Dedifferentiated amniotic fluid mesenchymal stem cell (primary cell): ENCODE data around the gene ACOX1.
A peak's percentile ranks its signal among the peaks of the same experiment; 100 is the strongest.

Experiments used
- DNase-seq: peaks from one replicate; pipeline ENCODE4 v3.0.0-alpha.2; 2016; ENCODE audit errors: extremely low spot score

ACOX1 gene

DNA sequence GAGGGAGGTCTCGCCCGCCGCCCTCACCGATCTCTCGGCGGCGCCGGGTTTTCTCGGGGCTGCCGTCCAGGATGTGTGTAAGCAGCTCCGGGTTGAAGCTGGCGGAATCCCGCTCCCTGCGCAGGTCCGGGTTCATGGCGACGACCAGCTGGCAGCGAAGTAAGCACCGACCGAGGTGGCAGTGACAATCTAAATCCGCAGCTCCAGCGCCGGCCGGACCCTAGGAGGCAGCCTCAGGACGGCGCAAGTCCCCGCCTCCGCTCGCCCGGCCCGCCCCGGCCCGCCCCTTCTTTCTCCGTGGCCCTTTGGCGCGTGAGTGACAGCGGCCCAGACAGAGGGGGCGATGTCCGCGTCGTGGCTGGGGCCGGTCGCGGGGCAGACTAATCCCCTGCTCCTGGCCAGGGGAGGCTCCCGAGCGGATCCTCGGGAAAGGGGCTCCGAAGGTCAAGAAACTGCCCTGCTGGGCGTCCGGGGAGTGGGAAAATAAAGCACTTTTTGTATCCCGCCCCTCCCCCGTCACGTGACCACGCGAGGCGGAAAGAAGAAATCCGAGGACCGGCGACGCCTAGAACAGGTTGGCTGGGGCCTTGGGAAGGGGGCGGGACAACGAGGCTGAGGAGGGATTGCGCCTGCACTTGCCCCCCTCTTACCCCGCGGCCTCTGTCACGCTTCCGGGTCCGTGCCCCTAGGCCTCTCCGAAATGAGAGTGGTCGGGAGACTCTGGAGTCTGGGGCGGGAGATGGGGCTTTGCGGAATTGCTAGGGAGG lies at the start of gene ACOX1, which contains the start of gene TEN1:
Gene ACOX1, minus strand, starts transcription at position 229 of the 767 bp plus-strand sequence. Its CDS starts 93 bp downstream, at position 136.
Gene TEN1, plus strand, starts transcription at position 303 of the 767 bp plus-strand sequence. CDS start 6,953 bp downstream, outside the sequence.
- DNase-seq, result peak; percentile 92

- DNase-seq, result no peak
Measured at GRCh38 chr17:76027159-76027839, 48.3 kb upstream of the ACOX1 start, which contains the start of gene EVPL. Gene EVPL (minus strand): TSS chr17:76027306. CDS start chr17:76027198, 108 bp downstream.

- DNase-seq, result no peak
Measured at GRCh38 chr17:76026714-76027158, 47.8 kb upstream of the ACOX1 start.

GRCh38 chr17:76025294-76025693 lies 46.3 kb upstream of the ACOX1 start:
- no peak for DNase-seq

GRCh38 chr17:76024353-76024752 lies 45.4 kb upstream of the ACOX1 start:
- DNase-seq, result no peak

DNA sequence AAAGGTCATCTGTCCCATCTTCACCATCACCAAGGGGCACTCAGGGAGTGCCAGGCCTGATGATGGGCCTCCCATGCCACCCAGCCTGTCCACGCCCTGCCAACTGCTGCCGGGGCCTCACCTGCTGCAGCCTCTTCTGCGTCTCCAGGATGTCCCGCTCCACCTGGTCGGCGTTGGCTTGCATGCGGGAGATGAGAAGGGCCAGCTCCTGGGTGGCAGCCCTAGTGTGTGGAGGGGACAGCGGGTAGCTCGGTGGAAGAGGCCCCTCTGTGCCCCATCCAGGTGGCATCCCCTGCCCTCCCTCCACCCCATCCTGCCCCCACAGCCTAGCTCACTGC lies 44.9 kb upstream of the ACOX1 start:
- DNase-seq, result no peak

DNA sequence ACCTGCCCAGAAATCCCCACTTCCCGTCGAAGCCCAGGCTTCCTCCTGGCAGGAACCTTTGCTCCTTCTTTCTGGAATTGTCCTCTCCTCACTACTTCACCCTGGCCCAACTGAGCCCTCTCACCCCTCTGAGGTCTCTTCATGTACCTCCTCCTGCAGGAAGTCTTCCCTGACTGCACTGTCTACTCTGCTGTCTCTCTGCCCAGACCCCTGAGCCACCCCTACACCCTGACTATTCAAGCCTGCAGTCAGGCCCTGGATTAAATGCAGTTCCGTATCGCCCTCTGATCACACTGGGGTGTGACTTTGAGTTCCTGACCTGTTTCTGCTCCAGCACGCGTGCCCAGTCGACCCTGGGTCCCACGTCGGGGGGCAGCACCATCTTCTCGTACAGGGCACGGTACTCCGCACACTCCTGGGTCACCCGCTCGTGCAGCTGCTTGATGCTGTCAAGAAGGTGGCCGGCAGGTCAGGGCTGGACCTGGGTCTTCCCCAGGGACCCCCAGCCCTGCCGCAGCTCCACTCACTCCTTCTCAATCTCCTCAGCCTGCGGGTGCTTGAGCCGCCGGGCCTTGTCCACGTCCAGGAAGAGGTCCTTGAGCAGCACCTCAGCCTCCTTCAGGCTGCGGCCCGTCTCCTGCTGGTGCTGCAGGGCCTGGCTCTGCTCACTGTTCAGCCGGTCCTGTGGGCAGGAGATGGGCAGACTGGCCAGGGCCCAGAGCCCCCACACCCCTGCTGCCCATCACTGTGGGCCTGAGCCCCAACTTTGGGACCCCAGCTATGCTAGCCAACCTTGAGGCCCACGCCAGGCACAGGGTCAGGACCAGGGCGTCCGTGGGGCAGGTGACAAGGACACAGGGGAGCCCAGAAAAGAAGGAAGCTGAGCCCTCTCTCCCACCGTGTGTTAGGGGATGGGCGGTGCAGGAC lies 44.3 kb upstream of the ACOX1 start:
- DNase-seq, result no peak

DNA sequence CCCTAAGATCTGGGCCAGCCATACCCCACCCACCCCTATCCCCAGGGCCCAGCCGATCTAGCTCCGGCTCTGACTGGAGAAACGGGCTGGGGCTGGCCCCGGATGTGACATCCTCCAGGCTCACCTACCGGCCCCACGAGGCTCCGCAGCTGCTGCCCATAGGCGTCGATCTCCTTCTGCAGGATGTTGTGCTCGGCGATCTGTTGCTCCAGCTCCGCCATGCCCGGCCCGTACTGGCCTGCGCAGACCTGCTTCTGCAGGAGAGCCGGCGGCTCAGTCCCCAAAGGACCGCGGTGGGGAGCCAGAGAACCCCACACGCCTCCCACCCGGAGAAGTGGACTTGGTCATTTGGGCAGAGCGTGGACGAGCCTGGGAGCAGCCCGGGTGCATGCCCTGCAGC lies 43.3 kb upstream of the ACOX1 start:
- no peak for DNase-seq

DNA sequence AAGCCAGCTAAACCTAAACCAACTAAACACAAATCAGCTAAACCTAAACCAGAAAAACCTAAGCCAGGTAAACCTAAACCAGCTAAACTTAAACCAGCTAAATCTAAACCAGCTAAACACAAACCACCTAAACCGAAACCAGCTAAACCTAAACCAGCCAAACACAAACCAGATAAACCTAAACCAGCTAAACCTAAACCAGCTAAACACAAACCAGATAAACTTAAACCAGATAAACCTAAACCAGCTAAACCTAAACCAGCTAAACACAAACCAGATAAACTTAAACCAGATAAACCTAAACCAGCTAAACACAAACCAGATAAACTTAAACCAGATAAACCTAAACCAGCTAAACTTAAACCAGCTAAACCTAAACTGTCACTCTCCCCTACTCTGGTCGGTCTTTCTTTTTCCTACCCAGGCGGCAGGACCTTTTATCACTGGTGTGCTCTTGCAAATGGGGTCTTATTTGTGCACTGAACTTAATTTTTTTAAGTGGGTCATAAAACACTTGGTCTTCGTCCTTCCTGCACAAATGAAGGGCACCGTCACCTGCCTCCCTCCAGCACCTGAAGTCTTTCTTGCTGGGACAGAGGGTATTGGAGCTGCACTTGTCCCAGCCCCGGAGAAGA lies 41.0 kb upstream of the ACOX1 start:
- DNase-seq, result no peak

GRCh38 chr17:76018801-76019200 lies 39.8 kb upstream of the ACOX1 start:
- no peak for DNase-seq

DNA sequence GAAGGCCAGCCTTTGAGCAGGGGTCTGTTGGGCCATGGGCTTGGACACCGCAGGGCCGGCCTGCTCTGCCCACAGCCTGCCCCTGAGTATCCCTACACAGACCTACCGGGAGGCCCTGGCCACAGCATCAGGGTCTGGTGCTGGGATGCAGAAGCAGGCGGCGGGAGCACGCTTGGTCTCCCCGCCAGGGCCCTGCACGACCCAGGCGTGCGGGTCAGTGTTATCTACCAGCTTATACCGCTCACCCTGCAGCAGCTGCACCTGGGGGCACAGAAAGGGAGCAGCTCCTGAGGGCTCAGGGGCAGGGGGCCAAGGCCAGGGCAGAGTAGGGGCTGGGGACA lies 39.3 kb upstream of the ACOX1 start:
- DNase-seq, result no peak

- DNase-seq, result no peak
Measured at GRCh38 chr17:76017481-76018339, 38.7 kb upstream of the ACOX1 start.

- no peak for DNase-seq
Measured at GRCh38 chr17:76014925-76015261, 35.9 kb upstream of the ACOX1 start.

GRCh38 chr17:76014100-76014924 lies 35.3 kb upstream of the ACOX1 start:
- DNase-seq, result peak; percentile 47

GRCh38 chr17:76013377-76013932 lies 34.5 kb upstream of the ACOX1 start:
- no peak for DNase-seq

- DNase-seq, result no peak
Measured at GRCh38 chr17:76011951-76012350, 33.0 kb upstream of the ACOX1 start.

DNA sequence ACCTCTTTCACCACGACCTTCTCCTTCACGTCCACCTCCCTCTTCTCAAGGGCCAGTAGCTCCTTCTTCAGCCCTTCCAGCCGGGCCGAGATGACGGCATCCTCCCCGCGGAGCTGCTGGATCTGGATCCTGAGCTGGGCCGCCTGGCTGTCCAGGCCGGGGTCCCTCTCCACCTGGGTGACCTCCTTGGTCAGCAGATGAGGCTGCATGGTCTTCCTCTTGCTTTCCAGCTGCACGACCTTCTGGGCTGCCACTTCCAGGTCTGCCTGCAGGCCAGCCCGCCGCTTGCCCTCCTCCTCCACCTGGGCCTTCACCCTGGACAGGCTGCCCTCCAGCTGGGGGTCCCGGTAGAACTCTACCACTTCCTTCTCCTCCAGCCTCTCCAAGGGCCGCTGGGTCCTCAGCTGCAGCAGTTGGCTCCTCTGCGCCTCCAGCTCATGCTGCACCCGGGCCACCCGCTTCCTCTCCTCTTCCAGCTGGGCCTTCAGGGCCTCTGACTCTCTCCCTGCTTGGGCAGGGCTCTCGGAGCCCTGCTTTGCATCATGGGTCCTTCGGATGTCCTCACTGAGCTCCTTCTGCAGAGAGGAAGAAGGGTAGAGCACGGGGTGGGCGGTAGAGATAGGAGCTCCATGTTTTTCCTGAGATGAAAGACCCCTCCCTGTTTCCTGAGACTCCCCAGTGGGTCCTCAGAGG lies 31.1 kb upstream of the ACOX1 start:
- no peak for DNase-seq

DNA sequence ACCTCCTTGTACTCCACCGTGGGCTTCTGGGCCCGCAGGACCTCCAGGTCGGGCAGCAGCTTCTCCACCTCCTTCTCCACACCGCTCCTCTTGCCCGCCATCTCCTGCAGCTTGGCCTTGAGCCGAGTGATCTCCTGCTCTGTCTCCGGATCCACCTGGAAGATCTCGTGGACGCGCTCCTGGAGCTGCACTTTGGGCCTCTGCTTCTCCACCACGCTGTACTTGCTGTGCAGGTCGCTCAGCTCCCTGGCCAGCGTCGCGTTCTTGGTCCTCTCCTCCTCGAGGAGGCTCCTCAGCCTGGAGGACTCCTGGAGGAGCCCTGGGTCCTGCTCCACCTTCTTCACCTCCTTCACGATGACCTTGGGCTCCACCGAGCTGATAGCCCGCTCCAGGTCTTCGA lies 30.5 kb upstream of the ACOX1 start:
- no peak for DNase-seq
